Vagina (tissue), 2 donors: ENCODE data around the gene KRTAP16-1. TPM values are rescaled to one million over a fixed set of nuclear protein-coding genes. Genes with fewer than 3 reads are reported as not detected.
"Not testable (repeated sequence)": the region's sequence is repeated elsewhere in the genome, so short reads cannot be mapped to it uniquely, and the experiment has no call there.

Experiments
- DNase-seq, 2 donors: peaks; one replicate each; pipeline ENCODE4 v3.0.0-alpha.2; 2017; ENCODE audit errors: extremely low spot score in 2 of 2
- H3K27ac ChIP-seq: fragments of 200-600 bp; sonication (generic); one replicate; pipeline ENCODE4 v1.5.1; 2019
- H3K27me3 ChIP-seq: fragments of 200-600 bp; sonication (generic); one replicate; pipeline ENCODE4 v1.5.1; 2019
- H3K36me3 ChIP-seq, 2 donors: fragments of 200-600 bp; sonication (generic); one replicate each; pipeline ENCODE4 v1.5.1; 2017 to 2019
- H3K4me1 ChIP-seq: fragments of 200-600 bp; sonication (generic); one replicate; pipeline ENCODE4 v1.5.1; 2019
- H3K4me3 ChIP-seq, 2 donors: fragments of 200-600 bp; sonication (generic); 1 replicate in 1 of 2; 2 replicates in 1 of 2; pipeline ENCODE4 v1.5.1; 2016 to 2019
- H3K9me3 ChIP-seq: fragments of 200-600 bp; sonication (generic); one replicate; pipeline ENCODE4 v1.5.1; 2019
- POLR2A ChIP-seq, 2 donors: fragments of 450-650 bp; IDR thresholded peaks; one replicate each; pipeline ENCODE4 v1.6.1; 2017; ENCODE audit warnings: antibody characterized with exemption in 2 of 2, mild to moderate bottlenecking in 2 of 2, moderate library complexity in 2 of 2
- POLR2AphosphoS5 ChIP-seq, 2 donors: sonication (generic); formaldehyde crosslinking; IDR thresholded peaks; one replicate each; pipeline ENCODE4 v1.9.0; 2017; ENCODE audit warnings: antibody characterized with exemption in 2 of 2, mild to moderate bottlenecking in 2 of 2, low read depth in 1 of 2; ENCODE audit not compliant: insufficient read depth in 1 of 2
- intact Hi-C: fragments of 100-400 bp; cut with DNase I; formaldehyde crosslinking; loops from one replicate; pipeline ENCODE4 v1.15.1; 2023
- total RNA-seq: library from RNA; depleted of rRNA; stranded (reverse); fragments of >200 nt; gene quantifications from one replicate; pipeline ENCODE4 v1.2.3, GENCODE V29; 2016
- TF ChIP-seq, protein P1 (sequence below), 3 experiments: fragments of 450-650 bp in 2 of 3; fragments of 200-600 bp in 1 of 3; sonication (generic) in 1 of 3; IDR thresholded peaks; one replicate each; pipeline ENCODE4 v1.5.1; 2017 to 2019; ENCODE audit warnings: antibody characterized with exemption in 3 of 3, mild to moderate bottlenecking in 2 of 3, moderate library complexity in 2 of 3

KRTAP16-1 gene
- total RNA-seq, 1 donor from 2014 or later: not detected

DNA sequence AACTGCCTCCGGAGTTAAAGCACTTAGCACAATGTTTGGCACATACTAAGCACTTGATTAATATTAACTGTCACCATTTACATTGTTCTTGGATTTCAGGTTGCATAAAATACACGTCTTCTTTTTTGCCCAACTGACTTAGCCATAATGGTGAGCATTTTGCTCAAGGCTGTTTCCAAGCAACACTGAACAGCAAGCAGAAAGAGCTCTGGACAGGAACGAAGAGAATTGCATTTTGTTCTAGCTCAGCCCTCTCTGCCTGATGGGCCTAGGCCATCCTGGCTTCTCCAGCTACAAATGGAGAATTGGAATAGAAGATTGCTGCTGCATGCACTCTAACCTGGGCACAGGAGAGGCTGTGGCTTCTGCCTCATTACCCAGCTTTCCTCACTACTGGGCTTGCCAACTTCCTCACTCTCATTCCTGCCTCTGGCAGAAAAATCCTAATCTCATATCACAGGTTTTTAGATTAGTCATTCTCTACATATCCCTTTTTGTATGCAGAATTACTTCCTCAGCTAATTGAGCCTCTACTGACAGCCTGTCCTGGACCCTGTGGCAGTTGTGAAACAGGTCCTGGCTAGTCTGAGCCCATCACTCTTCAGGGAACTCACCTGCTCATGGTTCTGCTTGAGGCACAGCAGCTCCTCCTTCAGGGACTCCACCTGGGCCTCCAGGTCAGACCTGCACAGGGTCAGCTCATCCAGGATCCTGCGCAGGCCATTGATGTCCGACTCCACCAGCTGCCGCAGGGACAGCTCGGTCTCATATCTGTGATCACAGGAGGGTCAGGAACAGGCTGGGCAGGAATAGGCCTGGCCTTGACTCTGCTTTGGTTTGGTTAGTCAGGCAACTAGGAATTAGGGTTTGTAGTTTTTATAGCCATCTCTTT lies 39.0 kb upstream of the KRTAP16-1 start:
- intact Hi-C loops: no loop called here
- Histone ChIP-seq H3K36me3 (no peaks in the 10 kb centered on the region), H3K27me3 (no peaks in the 10 kb centered on the region), H3K27ac (no peak overlapping the region), H3K4me3 (no peak overlapping the region), H3K4me1 (peaks cover 5% of the 10 kb centered on the region), H3K9me3 (no peaks in the 10 kb centered on the region)
- TF ChIP-seq POLR2A (IDR thresholded peaks at IDR 0.05) (no peak), POLR2AphosphoS5 (IDR thresholded peaks at IDR 0.05; ENCODE audit: insufficient read depth in 1 of 2, low read depth in 1 of 2) (peak; percentile 34 to 37)
- TF ChIP-seq, protein P1, sequence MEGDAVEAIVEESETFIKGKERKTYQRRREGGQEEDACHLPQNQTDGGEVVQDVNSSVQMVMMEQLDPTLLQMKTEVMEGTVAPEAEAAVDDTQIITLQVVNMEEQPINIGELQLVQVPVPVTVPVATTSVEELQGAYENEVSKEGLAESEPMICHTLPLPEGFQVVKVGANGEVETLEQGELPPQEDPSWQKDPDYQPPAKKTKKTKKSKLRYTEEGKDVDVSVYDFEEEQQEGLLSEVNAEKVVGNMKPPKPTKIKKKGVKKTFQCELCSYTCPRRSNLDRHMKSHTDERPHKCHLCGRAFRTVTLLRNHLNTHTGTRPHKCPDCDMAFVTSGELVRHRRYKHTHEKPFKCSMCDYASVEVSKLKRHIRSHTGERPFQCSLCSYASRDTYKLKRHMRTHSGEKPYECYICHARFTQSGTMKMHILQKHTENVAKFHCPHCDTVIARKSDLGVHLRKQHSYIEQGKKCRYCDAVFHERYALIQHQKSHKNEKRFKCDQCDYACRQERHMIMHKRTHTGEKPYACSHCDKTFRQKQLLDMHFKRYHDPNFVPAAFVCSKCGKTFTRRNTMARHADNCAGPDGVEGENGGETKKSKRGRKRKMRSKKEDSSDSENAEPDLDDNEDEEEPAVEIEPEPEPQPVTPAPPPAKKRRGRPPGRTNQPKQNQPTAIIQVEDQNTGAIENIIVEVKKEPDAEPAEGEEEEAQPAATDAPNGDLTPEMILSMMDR (IDR thresholded peaks at IDR 0.05): no peak
- no peak for DNase-seq

DNA sequence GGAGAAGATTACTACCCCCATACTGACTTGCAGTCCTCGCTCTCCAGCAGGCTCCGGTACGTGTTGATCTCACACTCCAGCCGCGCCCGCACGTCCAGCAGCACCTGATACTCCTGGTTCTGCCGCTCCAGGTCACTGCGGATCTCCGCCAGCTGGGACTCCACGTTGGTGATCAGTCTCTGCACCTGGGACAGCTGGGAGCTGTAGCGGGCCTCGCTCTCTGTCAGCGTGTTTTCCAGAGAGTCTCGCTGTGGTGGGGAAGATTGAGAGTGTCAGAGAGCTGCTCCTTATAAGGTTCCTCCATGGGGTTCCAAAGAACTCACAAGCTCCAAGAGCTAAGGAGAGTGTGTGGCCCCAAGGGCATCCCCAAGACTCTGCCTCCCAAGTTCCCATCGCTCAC lies 37.3 kb upstream of the KRTAP16-1 start:
- H3K9me3 ChIP-seq, H3K4me1 ChIP-seq, H3K4me3 ChIP-seq, H3K27ac ChIP-seq, H3K36me3 ChIP-seq, DNase-seq, intact Hi-C loops, H3K27me3 ChIP-seq: not testable (repeated sequence)

DNA sequence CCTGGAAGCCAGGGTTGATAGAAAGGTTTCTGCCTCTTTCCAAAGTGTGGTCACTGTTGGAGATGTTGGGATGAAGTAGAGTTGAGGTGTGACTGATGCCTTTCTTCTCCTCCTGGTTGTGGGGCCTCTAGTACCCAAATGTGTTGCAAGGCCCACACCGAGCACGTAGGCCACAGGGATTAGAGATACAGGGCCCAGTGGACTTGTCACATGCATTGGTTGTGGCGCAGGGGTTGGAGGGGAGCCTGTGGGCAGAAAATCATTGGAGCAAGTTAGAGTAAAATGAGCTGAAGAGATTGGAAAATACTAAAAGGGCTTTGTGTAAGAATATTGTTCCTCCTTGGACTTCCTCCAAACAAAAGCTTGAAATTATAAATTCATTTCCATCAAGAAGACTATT lies 36.9 kb upstream of the KRTAP16-1 start:
- Histone ChIP-seq H3K4me3 (no peak overlapping the region), H3K27me3 (no peaks in the 10 kb centered on the region), H3K9me3 (no peaks in the 10 kb centered on the region), H3K36me3 (no peaks in the 10 kb centered on the region), H3K4me1 (peaks cover 5% of the 10 kb centered on the region), H3K27ac (no peak overlapping the region)
- intact Hi-C loops: no loop called here
- DNase-seq: no peak
- no peak for TF ChIP-seq POLR2AphosphoS5 (IDR thresholded peaks at IDR 0.05; ENCODE audit: insufficient read depth in 1 of 2, low read depth in 1 of 2)
- no peak for TF ChIP-seq POLR2A (IDR thresholded peaks at IDR 0.05)
- TF ChIP-seq, protein P1 (IDR thresholded peaks at IDR 0.05): no peak

DNA sequence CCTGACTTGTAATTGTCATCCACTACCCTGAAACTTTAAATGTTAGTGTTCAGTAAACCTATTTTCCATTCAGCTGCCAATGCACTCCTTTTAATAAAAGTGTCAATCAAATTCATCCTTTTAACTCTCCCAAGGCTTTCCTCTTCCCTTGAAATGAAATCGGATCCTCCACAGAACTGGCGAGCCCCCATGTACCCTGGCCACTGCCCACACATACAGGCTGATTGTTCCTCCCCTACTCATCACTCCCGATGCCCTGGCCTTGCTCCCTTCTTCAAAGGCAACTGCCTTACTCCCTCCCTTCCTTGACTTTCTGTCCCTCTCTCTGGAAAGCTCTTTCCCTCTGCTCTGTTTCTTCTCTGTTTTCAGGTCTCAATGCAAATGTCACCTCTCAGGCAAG lies 33.9 kb upstream of the KRTAP16-1 start:
- no peaks in the 10 kb centered on the region for H3K9me3 ChIP-seq
- TF ChIP-seq, protein P1 (IDR thresholded peaks at IDR 0.05): no peak
- TF ChIP-seq POLR2A (IDR thresholded peaks at IDR 0.05): no peak
- no peak for TF ChIP-seq POLR2AphosphoS5 (IDR thresholded peaks at IDR 0.05; ENCODE audit: insufficient read depth in 1 of 2, low read depth in 1 of 2)
- H3K4me3 ChIP-seq: no peak overlapping the region
- no peak overlapping the region for H3K27ac ChIP-seq
- H3K36me3 ChIP-seq: no peaks in the 10 kb centered on the region
- intact Hi-C loops: no loop called here
- DNase-seq: no peak
- peaks cover 19% of the 10 kb centered on the region for H3K4me1 ChIP-seq
- H3K27me3 ChIP-seq: no peaks in the 10 kb centered on the region

DNA sequence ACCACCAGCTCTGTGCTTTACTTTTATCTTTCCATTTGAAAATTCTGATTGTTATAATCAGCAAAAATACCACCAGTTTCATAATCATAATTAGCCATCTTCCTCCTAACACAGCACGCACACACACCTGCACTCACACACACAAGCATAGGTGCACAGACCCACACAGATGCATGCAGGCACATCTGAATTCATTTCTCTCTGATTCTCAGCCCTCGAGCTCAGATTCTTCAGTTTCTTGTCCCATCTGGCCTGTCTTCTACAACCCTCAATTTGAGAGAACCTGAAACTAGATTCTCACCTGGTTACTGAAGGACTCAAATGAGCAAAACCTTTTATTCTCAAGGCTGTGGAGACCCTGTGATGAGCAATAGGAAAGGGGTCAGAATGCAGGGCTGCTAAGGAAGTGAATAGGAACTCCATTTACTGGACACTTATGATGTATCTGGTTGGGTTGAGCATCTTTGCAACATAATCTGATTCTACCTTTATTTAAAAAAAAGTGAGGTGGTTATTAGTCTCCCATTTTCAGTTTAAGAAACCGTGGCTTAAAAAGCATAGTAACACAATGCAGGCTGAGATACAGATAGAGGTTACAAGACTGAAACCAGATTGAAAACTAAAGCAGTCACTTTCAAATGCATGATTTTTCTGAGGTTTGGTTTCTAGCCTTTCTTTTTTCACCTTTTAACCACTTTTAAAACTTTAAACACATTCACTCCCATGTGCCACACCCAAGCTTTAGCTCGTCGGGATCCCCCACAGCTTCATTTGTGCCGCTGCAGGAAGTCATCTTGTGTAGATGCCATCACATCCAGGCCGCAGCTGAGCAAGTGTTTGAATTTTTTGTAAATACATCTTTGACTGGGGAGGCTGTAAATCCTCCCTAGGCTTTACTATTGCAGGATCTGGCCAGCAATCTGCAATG lies 32.1 kb upstream of the KRTAP16-1 start:
- Histone ChIP-seq H3K36me3 (no peaks in the 10 kb centered on the region), H3K4me3 (no peak overlapping the region), H3K27me3 (no peaks in the 10 kb centered on the region), H3K9me3 (no peaks in the 10 kb centered on the region), H3K27ac (no peak overlapping the region), H3K4me1 (peaks cover 19% of the 10 kb centered on the region)
- no peak for DNase-seq
- intact Hi-C loops: no loop called here
- TF ChIP-seq POLR2AphosphoS5 (IDR thresholded peaks at IDR 0.05; ENCODE audit: insufficient read depth in 1 of 2, low read depth in 1 of 2) (no peak), POLR2A (IDR thresholded peaks at IDR 0.05) (no peak)
